ENCODE measurements around the gene LCE3D.
"Not testable (repeated sequence)": the region's sequence is repeated elsewhere in the genome, so short reads cannot be mapped to it uniquely, and the experiment has no call there.

Gene LCE3D
- total RNA-seq: 0 reads per million in 2 donors

- no peak for DNase-seq
These were observed at the start of gene LCE3D for GRCh38 chr1:152580433-152580832. Gene LCE3D (minus strand): TSS chr1:152580516. CDS start chr1:152579936, 580 bp downstream.

- no peak for DNase-seq
These were observed 46.4 kb upstream of the LCE3D start for GRCh38 chr1:152626744-152627143.

GRCh38 chr1:152623203-152623844, 43.0 kb upstream of the LCE3D start:
- DNase-seq: no peak

- DNase-seq: no peak
These were observed 42.5 kb upstream of the LCE3D start, which contains the start of gene LCE3A for GRCh38 chr1:152622803-152623202. Gene LCE3A (minus strand): TSS chr1:152623103. CDS start chr1:152623103, 0 bp downstream.

- DNase-seq: no peak
These were observed 41.7 kb upstream of the LCE3D start for GRCh38 chr1:152621993-152622392.

GRCh38 chr1:152613511-152613910, 33.2 kb upstream of the LCE3D start, which contains the start of gene LCE3B:
Gene LCE3B (plus strand): TSS chr1:152613811. CDS start chr1:152613811, 0 bp downstream.
- no peak for DNase-seq

GRCh38 chr1:152599934-152600333, 19.6 kb upstream of the LCE3D start, which contains the start of gene LCE3C:
Gene LCE3C (plus strand): TSS chr1:152600234. CDS start chr1:152600732, 498 bp downstream.
- no peak for DNase-seq

- DNase-seq: no peak
These were observed 16.7 kb upstream of the LCE3D start for GRCh38 chr1:152596986-152597385.

GRCh38 chr1:152585586-152585985, 5.3 kb upstream of the LCE3D start:
- no peak for DNase-seq

- no peak for DNase-seq
These were observed 2.3 kb upstream of the LCE3D start for GRCh38 chr1:152582647-152583046.

GRCh38 chr1:152579526-152579925, 790 bp downstream of the LCE3D start:
- not testable (repeated sequence) for DNase-seq

GRCh38 chr1:152577168-152577567, 3.1 kb downstream of the LCE3D start:
- no peak for DNase-seq

GRCh38 chr1:152566681-152567080, 13.6 kb downstream of the LCE3D start, which contains the start of gene LCE3E:
Gene LCE3E (minus strand): TSS chr1:152566780. CDS start chr1:152566208, 572 bp downstream.
- no peak for DNase-seq

- no peak for DNase-seq
These were observed 14.6 kb downstream of the LCE3D start for GRCh38 chr1:152565535-152566215.

GRCh38 chr1:152565115-152565514, 15.2 kb downstream of the LCE3D start:
- DNase-seq: no peak

GRCh38 chr1:152548358-152548757, 32.0 kb downstream of the LCE3D start:
- not testable (repeated sequence) for DNase-seq

- DNase-seq: no peak
These were observed 33.6 kb downstream of the LCE3D start for GRCh38 chr1:152546704-152547103.

- DNase-seq: no peak
These were observed 36.5 kb downstream of the LCE3D start for GRCh38 chr1:152543820-152544219.

GRCh38 chr1:152539901-152540300, 40.4 kb downstream of the LCE3D start:
- no peak for DNase-seq

- DNase-seq: no peak
These were observed 42.8 kb downstream of the LCE3D start for GRCh38 chr1:152537496-152537895.

- DNase-seq: no peak
These were observed 44.5 kb downstream of the LCE3D start for GRCh38 chr1:152535774-152536173.

GRCh38 chr1:152533327-152533938, 46.9 kb downstream of the LCE3D start:
- no peak for DNase-seq
